Retina (tissue), 1 donor: Measurements from ENCODE around the gene FAF1.

Experiments
- DNase-seq: peaks from one replicate; pipeline ENCODE4 v3.0.0-alpha.2; 2016

Gene FAF1

GRCh38 chr1:50684185-50684584 lies 275.9 kb downstream of the FAF1 start:
- DNase-seq: no peak

- DNase-seq: no peak
Observed at GRCh38 chr1:50681931-50682330, 278.1 kb downstream of the FAF1 start.

GRCh38 chr1:50667710-50668356 lies 292.2 kb downstream of the FAF1 start:
- no peak for DNase-seq

GRCh38 chr1:50667272-50667671 lies 292.8 kb downstream of the FAF1 start:
- DNase-seq: no peak

- DNase-seq: no peak
Observed at GRCh38 chr1:50666849-50667248, 293.2 kb downstream of the FAF1 start.

- DNase-seq: no peak
Observed at GRCh38 chr1:50665413-50665812, 294.7 kb downstream of the FAF1 start.

- no peak for DNase-seq
Observed at GRCh38 chr1:50661626-50662025, 298.4 kb downstream of the FAF1 start.

- no peak for DNase-seq
Observed at GRCh38 chr1:50659107-50659662, 300.9 kb downstream of the FAF1 start.

- peak; percentile 18 for DNase-seq
Observed at GRCh38 chr1:50658459-50659076, 301.5 kb downstream of the FAF1 start.

- DNase-seq: no peak
Observed at GRCh38 chr1:50656931-50657330, 303.1 kb downstream of the FAF1 start.

GRCh38 chr1:50651476-50652263 lies 308.4 kb downstream of the FAF1 start:
- no peak for DNase-seq

- no peak for DNase-seq
Observed at GRCh38 chr1:50646526-50646925, 313.5 kb downstream of the FAF1 start.

- no peak for DNase-seq
Observed at GRCh38 chr1:50645139-50645538, 314.9 kb downstream of the FAF1 start.

- DNase-seq: no peak
Observed at GRCh38 chr1:50644447-50645105, 315.5 kb downstream of the FAF1 start.

- no peak for DNase-seq
Observed at GRCh38 chr1:50637460-50637859, 322.6 kb downstream of the FAF1 start.

- DNase-seq: no peak
Observed at GRCh38 chr1:50634251-50634650, 325.8 kb downstream of the FAF1 start.

- peak; percentile 28 for DNase-seq
Observed at GRCh38 chr1:50633465-50633864, 326.6 kb downstream of the FAF1 start.

GRCh38 chr1:50631161-50631560 lies 328.9 kb downstream of the FAF1 start:
- no peak for DNase-seq

- no peak for DNase-seq
Observed at GRCh38 chr1:50622259-50622658, 337.8 kb downstream of the FAF1 start.

GRCh38 chr1:50620680-50621329 lies 339.3 kb downstream of the FAF1 start:
- DNase-seq: no peak

- no peak for DNase-seq
Observed at GRCh38 chr1:50615036-50615750, 344.9 kb downstream of the FAF1 start.

GRCh38 chr1:50611675-50612074 lies 348.4 kb downstream of the FAF1 start:
- no peak for DNase-seq
